Measurements from ENCODE around the gene PAK3. TPM values are rescaled to one million over a fixed set of nuclear protein-coding genes. Genes with fewer than 3 reads are reported as not detected.

The PAK3 gene
- total and polyA plus RNA-seq, 9 of the 15 experiments (the other 6 are each of a cell fraction or from before 2014, with no cell fraction given) = not detected

- TF ChIP-seq RAD21 (CRISPR knock-in tag; conservative IDR thresholded peaks at IDR 0.05 in 1 of 2, IDR thresholded peaks at IDR 0.05 in 1 of 2) (peak; percentile 44 to 68), PCBP1 (IDR thresholded peaks at IDR 0.05; ENCODE audit: low read depth, low read length, poor library complexity, severe bottlenecking) (no peak), NCOA6 (IDR thresholded peaks at IDR 0.05) (no peak), CTBP1 (IDR thresholded peaks at IDR 0.05; ENCODE audit: borderline replicate concordance) (no peak)
- TF ChIP-seq, protein P1, sequence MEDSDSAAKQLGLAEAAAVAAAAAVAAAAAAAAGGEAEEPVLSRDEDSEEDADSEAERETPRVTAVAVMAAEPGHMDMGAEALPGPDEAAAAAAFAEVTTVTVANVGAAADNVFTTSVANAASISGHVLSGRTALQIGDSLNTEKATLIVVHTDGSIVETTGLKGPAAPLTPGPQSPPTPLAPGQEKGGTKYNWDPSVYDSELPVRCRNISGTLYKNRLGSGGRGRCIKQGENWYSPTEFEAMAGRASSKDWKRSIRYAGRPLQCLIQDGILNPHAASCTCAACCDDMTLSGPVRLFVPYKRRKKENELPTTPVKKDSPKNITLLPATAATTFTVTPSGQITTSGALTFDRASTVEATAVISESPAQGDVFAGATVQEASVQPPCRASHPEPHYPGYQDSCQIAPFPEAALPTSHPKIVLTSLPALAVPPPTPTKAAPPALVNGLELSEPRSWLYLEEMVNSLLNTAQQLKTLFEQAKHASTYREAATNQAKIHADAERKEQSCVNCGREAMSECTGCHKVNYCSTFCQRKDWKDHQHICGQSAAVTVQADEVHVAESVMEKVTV (CRISPR knock-in tag; IDR thresholded peaks at IDR 0.05) = 0 out of 2 replicates have a peak, but pooled peaks have one; percentile 25
These were observed 148.3 kb downstream of the PAK3 start (continued) for GRCh38 chrX:111244235-111244750.

DNA sequence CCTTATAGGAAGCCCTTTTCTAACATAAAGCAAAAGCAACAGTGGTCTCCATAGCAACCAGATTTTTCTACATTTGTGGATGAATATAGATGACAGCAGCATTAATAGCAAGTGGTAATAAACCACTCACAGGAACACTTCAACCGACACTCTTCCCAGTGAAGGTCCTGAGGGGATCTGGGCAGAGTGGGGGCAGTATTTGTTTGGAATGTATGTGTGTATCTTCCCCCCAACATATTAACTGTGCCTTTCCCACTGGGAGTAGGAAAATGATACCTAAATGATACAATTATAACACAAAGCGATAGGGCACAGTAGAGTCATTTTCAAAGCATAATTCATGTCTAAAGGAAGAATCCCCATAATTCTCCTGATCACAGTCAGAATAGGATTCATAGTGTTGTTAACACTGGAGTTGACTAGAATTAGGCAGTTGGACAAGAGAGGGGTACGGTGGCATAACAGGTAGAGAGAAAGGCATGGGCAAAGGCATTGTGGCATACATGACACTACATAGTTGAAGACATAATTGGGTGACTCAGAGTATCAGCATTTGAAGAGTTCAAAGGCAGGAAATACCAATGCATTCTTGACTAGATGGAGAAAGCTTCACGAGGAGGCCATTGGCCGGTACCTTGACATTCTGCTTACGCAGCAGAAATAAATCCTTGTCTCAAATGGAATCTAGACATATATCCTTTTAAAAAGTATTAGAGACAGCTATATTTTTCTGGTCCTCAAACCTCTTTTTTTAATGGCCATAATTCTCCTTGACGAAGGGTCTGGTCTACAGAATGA lies 159.1 kb downstream of the PAK3 start:
- FAIRE-seq = no peak
- 1% methylated on average over 5 of the region's 7 CpGs for WGBS (ENCODE audit: insufficient coverage, low coverage, missing lambda C conversion rate)
- TF ChIP-seq RFX1 (IDR thresholded peaks at IDR 0.05) = peak; percentile 33; the same call in 1 of the 2 replicates
- no peak for TF ChIP-seq NFYB (IDR thresholded peaks at IDR 0.05; ENCODE audit: extremely low read depth, insufficient read length)
- TF ChIP-seq, protein P2, sequence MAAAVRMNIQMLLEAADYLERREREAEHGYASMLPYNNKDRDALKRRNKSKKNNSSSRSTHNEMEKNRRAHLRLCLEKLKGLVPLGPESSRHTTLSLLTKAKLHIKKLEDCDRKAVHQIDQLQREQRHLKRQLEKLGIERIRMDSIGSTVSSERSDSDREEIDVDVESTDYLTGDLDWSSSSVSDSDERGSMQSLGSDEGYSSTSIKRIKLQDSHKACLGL (CRISPR knock-in tag; IDR thresholded peaks at IDR 0.05; ENCODE audit: borderline replicate concordance, poor library complexity, severe bottlenecking) = no peak
- peak; percentile 50; the same call in 1 of the 2 replicates for TF ChIP-seq ZNF316 (IDR thresholded peaks at IDR 0.05)
- no peak for TF ChIP-seq ZNF589 (CRISPR knock-in tag; IDR thresholded peaks at IDR 0.05; ENCODE audit: low read depth)
- TF ChIP-seq SUPT5H (IDR thresholded peaks at IDR 0.05) = no peak

More for the DNA sequence above, 159.1 kb downstream of the PAK3 start:
- H3K4me2 ChIP-seq (ENCODE audit: insufficient read depth, low read length) = no peak overlapping the region
- H3K4me1 ChIP-seq (replicated peaks in 1 of 2; ENCODE audit: control insufficient read depth in 2 of 2, insufficient read depth in 2 of 2, low read length in 2 of 2) = no peaks in the 10 kb centered on the region
- no peak overlapping the region for H3K9ac ChIP-seq (ENCODE audit: insufficient read depth in 1 of 2, low read depth in 2 of 2, low read length in 2 of 2)
- no peaks in the 10 kb centered on the region for H3K9me1 ChIP-seq (ENCODE audit: control insufficient read depth, insufficient read depth, low read length)
- H3K9me3 ChIP-seq (replicated peaks; ENCODE audit: control insufficient read depth, insufficient read depth, low read depth, low read length) = no peaks in the 10 kb centered on the region
- in situ Hi-C loops (cut with MboI) = no loop called here
- no peaks in the 10 kb centered on the region for H3K27me3 ChIP-seq (ENCODE audit: control insufficient read depth in 2 of 2, insufficient read depth in 2 of 2, low read length in 2 of 2)
- H3K79me2 ChIP-seq (ENCODE audit: control insufficient read depth, insufficient read depth, low read length) = no peaks in the 10 kb centered on the region
- no TSS peak for BruUV-seq (replicated peaks)
- intact Hi-C loops (cut with micrococcal nuclease) = no loop called here
- no peak for DNase-seq (ENCODE audit: extremely low read depth in 1 of 4, low spot score in 3 of 4)
- H4K20me1 ChIP-seq (replicated peaks; ENCODE audit: control insufficient read depth, insufficient read depth, low read length) = no peaks in the 10 kb centered on the region
- H3K27ac ChIP-seq (ENCODE audit: extremely low read depth, low read depth, low read length) = no peak overlapping the region
- H2AFZ ChIP-seq (ENCODE audit: low read depth, low read length) = no peak overlapping the region
- no peak for ATAC-seq
- H3K36me3 ChIP-seq (ENCODE audit: control insufficient read depth, insufficient read depth, low read length) = no peaks in the 10 kb centered on the region
- ChIA-PET CTCF (ENCODE audit: low intra/inter-chr PET ratio) (no interaction called here), POLR2A (no interaction called here)
- H3K4me3 ChIP-seq = no peak overlapping the region
